Activated T-helper 1 cell treated with anti-CD3 and anti-CD28 coated beads, Interleukin-2, amount 50 U/mL, for 16 hours (primary cell): ENCODE data around the gene PTGER2.

Experiments used
- DNase-seq, 2 donors: peaks; one replicate each; pipeline ENCODE4 v3.0.0-alpha.2; 2020; ENCODE audit warnings: low read depth in 1 of 2, low spot score in 1 of 2

Gene PTGER2, protein sequence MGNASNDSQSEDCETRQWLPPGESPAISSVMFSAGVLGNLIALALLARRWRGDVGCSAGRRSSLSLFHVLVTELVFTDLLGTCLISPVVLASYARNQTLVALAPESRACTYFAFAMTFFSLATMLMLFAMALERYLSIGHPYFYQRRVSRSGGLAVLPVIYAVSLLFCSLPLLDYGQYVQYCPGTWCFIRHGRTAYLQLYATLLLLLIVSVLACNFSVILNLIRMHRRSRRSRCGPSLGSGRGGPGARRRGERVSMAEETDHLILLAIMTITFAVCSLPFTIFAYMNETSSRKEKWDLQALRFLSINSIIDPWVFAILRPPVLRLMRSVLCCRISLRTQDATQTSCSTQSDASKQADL

GRCh38 chr14:52313903-52314594, at the start of gene PTGER2:
TSS of gene PTGER2 (plus strand) at chr14:52314312. CDS start at chr14:52314549, 237 bp downstream.
- peak; percentile 48 to 70 for DNase-seq

GRCh38 chr14:52265253-52265652, 48.9 kb upstream of the PTGER2 start:
- no peak for DNase-seq

DNA sequence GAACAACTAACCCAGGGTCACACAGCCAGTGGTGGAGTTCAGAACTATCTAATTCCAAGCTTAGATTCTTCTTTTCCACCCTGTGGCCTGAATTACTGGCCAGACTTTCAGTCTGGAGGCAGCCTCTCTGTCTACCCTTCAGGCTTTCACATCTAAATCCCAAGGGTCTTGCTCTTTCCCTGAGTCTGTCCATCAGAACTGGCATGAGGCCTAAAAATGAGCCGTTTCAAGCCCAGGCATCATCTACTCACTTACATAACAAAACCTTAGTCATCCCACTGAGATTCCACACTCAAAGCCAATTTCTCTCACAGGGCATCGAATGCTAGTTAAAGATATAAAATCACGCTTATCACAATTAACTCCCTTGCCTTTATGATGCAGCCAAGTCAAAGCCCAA, 47.9 kb upstream of the PTGER2 start:
- DNase-seq, result no peak

GRCh38 chr14:52266782-52267181, 47.3 kb upstream of the PTGER2 start:
- DNase-seq, result no peak

DNA sequence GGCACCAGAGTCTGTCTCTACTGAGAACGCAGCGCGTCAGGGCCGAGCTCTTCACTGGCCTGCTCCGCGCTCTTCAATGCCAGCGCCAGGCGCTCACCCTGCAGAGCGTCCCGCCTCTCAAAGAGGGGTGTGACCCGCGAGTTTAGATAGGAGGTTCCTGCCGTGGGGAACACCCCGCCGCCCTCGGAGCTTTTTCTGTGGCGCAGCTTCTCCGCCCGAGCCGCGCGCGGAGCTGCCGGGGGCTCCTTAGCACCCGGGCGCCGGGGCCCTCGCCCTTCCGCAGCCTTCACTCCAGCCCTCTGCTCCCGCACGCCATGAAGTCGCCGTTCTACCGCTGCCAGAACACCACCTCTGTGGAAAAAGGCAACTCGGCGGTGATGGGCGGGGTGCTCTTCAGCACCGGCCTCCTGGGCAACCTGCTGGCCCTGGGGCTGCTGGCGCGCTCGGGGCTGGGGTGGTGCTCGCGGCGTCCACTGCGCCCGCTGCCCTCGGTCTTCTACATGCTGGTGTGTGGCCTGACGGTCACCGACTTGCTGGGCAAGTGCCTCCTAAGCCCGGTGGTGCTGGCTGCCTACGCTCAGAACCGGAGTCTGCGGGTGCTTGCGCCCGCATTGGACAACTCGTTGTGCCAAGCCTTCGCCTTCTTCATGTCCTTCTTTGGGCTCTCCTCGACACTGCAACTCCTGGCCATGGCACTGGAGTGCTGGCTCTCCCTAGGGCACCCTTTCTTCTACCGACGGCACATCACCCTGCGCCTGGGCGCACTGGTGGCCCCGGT, 46.4 kb upstream of the PTGER2 start, which contains the start of gene PTGDR:
TSS of gene PTGDR (plus strand) at position 198 of the 778 bp plus-strand sequence. CDS start at position 315, 117 bp downstream.
- DNase-seq, result no peak

GRCh38 chr14:52268279-52269061, 45.6 kb upstream of the PTGER2 start:
- DNase-seq, result no peak

DNA sequence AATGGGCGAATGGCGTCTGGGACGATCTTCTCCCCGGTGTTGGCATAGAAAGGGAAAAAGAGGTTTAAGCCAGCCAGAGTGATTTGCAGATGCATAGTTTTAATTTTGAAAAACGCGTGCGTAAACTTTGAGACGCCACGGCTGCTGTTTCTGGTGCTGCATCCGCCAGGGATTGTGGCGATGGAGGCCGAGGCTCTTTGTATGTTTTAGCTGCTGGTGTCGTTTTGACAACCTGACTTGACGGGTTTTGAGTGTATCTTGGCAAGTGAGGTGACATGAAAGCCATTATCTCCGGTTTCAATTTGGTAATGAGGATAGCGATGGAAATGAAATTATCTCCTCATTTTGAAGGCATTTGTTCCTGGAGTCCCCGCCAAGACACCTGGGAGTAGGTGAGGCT, 45.0 kb upstream of the PTGER2 start:
- no peak for DNase-seq

GRCh38 chr14:52269982-52270381, 44.1 kb upstream of the PTGER2 start:
- DNase-seq, result no peak

- no peak for DNase-seq
These were observed 42.6 kb upstream of the PTGER2 start for GRCh38 chr14:52271538-52271937.

DNA sequence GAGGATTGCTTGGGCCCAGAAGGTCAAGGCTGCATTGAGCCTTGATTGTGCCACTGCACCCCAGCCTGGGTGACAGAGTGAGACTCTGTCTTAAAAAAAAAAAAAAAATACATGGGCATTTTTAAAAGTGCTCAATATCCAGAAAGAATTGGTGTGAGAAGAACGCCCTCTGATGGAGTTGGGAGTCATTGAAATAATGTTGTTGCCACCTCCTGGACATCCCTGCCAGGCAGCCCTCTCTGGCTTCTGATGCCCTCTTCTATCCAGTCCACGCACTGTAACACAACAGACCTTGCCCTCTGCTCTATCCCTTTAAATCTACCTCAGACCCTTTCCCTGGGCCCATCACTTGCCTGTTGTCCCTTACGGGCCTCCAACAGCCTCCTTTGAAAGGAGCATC, 41.7 kb upstream of the PTGER2 start:
- no peak for DNase-seq

GRCh38 chr14:52275372-52275771, 38.7 kb upstream of the PTGER2 start:
- no peak for DNase-seq

- DNase-seq, result no peak
These were observed 36.6 kb upstream of the PTGER2 start for GRCh38 chr14:52277552-52277951.

DNA sequence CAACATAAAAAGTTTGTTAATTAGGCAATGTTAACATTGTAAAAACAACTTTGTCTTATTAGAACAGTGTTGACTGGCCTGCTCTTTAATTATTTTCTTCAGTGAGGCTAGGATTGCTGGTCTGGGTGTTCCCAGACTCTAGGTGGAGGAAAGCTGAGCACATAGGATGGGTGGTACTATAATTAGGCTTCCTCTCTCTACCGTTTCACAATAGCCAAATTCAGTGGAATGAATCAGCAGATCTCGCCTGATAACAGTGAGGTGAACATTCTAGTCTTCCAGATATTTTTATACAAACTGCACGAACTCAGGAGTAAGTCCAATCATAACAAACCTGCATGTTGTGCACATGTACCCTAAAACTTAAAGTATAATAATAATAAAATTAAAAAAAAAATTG, 34.7 kb upstream of the PTGER2 start:
- no peak for DNase-seq

- DNase-seq, result no peak
These were observed 31.0 kb upstream of the PTGER2 start for GRCh38 chr14:52283099-52283498.

DNA sequence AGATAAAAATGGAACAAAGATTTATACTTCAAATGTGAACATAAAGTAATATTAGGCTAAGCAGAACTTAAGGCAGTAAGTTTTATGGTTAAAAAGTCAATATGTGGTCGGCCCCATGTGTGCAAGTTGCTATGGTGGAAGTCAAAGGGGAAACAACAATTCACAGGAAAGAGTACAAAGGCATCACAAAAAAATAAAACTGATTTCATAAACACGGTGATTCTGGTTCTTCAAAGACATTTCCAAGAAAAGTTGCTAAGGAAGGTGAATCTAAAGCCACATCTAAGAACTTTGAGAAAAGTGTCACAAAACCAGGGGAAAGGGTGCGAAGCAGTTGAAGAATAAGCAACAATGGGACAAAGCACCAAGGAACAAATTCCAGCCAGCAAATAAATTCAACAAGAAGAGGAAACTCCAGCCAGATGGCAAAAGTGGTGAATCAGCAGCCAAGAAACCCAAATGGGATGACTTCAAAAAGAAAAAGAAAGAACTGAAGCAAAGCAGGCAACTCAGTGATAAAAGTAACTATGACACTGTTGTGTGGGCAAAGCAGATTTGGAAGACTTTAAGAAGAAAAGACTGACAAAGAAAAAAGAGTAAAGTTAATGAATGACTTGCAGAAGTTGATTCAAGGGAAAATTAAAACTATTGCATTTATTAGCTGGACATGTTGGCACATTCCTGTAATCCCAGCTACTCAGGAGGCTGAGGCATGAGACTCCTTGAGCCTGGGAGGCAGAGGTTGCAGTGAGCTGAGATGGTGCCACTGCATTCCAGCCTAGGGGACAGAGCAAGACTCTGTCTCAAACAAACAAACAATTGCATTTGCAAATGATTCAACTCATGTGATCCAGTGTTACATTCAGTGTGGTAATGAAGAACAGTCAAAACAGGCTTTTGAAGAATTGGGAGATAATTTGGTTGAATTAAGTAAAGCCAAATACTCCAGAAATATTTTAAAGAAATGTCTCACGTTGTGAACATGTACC, 27.2 kb upstream of the PTGER2 start:
- no peak for DNase-seq

DNA sequence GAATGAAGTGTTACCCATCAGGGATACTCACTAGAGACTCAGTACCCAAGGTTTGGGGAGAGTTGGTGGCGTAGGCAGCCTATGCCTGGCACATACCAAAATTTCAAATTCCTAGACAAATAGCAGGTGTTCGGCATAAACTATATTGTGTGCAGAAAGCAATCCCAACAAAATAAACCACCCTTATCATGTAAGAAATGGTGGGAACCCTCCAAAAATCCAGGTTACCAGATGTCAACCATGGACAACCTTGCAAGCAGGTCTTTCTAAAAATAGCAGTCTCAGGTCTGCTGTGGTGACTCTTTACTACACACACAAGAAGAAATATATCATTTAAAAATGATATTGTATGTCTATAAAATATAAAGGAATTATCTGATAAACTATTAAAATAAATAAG, 17.7 kb upstream of the PTGER2 start:
- no peak for DNase-seq

- no peak for DNase-seq
These were observed 15.3 kb upstream of the PTGER2 start for GRCh38 chr14:52298795-52299194.

- no peak for DNase-seq
These were observed 14.3 kb upstream of the PTGER2 start for GRCh38 chr14:52299692-52300278.

DNA sequence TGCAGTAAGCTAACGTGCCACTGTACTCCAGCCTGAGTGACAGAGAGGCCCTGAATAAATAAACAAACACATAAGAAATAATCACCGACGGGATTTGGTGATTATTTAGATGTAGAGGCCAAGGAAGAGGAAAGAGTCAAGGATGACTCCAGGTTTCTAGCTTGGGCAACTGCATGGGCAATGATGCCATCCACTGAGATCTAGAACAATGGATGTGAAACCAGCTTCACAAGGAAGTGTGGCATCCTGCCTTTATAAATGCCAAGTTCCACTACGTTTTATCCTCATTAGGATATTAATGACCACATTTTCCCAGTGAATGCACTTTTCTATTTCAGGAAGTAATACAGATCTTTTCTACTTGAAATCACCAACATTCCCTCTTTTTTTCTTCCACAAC, 10.9 kb upstream of the PTGER2 start:
- no peak for DNase-seq
